ENCODE results near the gene SHOX.

Gene SHOX

GRCh38 chrX:627995-628394 lies 2.6 kb upstream of the SHOX start:
- no peak overlapping the region for H2AFZ ChIP-seq (ENCODE audit: low read depth, low read length)
- H3K4me1 ChIP-seq (ENCODE audit: insufficient read depth, low read length): no peaks in the 10 kb centered on the region
- H3K9me3 ChIP-seq (ENCODE audit: insufficient read depth, low read length, severe bottlenecking): no peaks in the 10 kb centered on the region
- no peaks in the 10 kb centered on the region for H4K20me1 ChIP-seq (ENCODE audit: insufficient read depth, low read length)
- no peak overlapping the region for H3K9ac ChIP-seq (ENCODE audit: low read depth, low read length)
- no peak for ATAC-seq (ENCODE audit: insufficient read depth, low read depth)
- no peaks in the 10 kb centered on the region for H3K27me3 ChIP-seq (ENCODE audit: insufficient read depth, low read length, poor library complexity)
- H3K36me3 ChIP-seq (ENCODE audit: insufficient read depth, low read length): no peaks in the 10 kb centered on the region
- H3K79me2 ChIP-seq (ENCODE audit: insufficient read depth, low read length): no peaks in the 10 kb centered on the region
- H3K4me2 ChIP-seq (ENCODE audit: insufficient read depth, low read length): no peak overlapping the region
- TF ChIP-seq CTCF (IDR thresholded peaks at IDR 0.05; ENCODE audit: borderline replicate concordance, extremely low read depth, low read length, poor library complexity, severe bottlenecking) (no peak), EZH2 (IDR thresholded peaks at IDR 0.05; ENCODE audit: borderline replicate concordance, low read depth, low read length, severe bottlenecking) (no peak)
- H3K4me3 ChIP-seq (ENCODE audit: low read depth in 1 of 2, low read length in 2 of 2): no peak overlapping the region
- no peak for DNase-seq
- H3K27ac ChIP-seq (ENCODE audit: low read length): no peak overlapping the region

- Histone ChIP-seq H3K9ac (ENCODE audit: low read depth, low read length) (no peak overlapping the region), H3K4me1 (ENCODE audit: insufficient read depth, low read length) (no peaks in the 10 kb centered on the region), H3K27ac (ENCODE audit: low read length) (no peak overlapping the region), H3K27me3 (ENCODE audit: insufficient read depth, low read length, poor library complexity) (no peaks in the 10 kb centered on the region), H2AFZ (ENCODE audit: low read depth, low read length) (no peak overlapping the region), H3K4me2 (ENCODE audit: insufficient read depth, low read length) (no peak overlapping the region), H3K36me3 (ENCODE audit: insufficient read depth, low read length) (no peaks in the 10 kb centered on the region), H4K20me1 (ENCODE audit: insufficient read depth, low read length) (no peaks in the 10 kb centered on the region), H3K4me3 (ENCODE audit: low read depth in 1 of 2, low read length in 2 of 2) (no peak overlapping the region), H3K79me2 (ENCODE audit: insufficient read depth, low read length) (no peaks in the 10 kb centered on the region), H3K9me3 (ENCODE audit: insufficient read depth, low read length, severe bottlenecking) (no peaks in the 10 kb centered on the region)
- no peak for DNase-seq
- TF ChIP-seq CTCF (IDR thresholded peaks at IDR 0.05; ENCODE audit: borderline replicate concordance, extremely low read depth, low read length, poor library complexity, severe bottlenecking) (no peak), EZH2 (IDR thresholded peaks at IDR 0.05; ENCODE audit: borderline replicate concordance, low read depth, low read length, severe bottlenecking) (no peak)
- no peak for ATAC-seq (ENCODE audit: insufficient read depth, low read depth)
These were observed 1.2 kb upstream of the SHOX start for GRCh38 chrX:629230-630006.

GRCh38 chrX:630007-630611 lies 482 bp upstream of the SHOX start:
- ATAC-seq (ENCODE audit: insufficient read depth, low read depth) (no peak), DNase-seq (no peak)
- Histone ChIP-seq H3K4me3 (ENCODE audit: low read depth in 1 of 2, low read length in 2 of 2) (no peak overlapping the region), H4K20me1 (ENCODE audit: insufficient read depth, low read length) (no peaks in the 10 kb centered on the region), H3K79me2 (ENCODE audit: insufficient read depth, low read length) (no peaks in the 10 kb centered on the region), H3K9ac (ENCODE audit: low read depth, low read length) (no peak overlapping the region), H3K27me3 (ENCODE audit: insufficient read depth, low read length, poor library complexity) (no peaks in the 10 kb centered on the region), H3K27ac (ENCODE audit: low read length) (no peak overlapping the region), H3K9me3 (ENCODE audit: insufficient read depth, low read length, severe bottlenecking) (no peaks in the 10 kb centered on the region), H3K36me3 (ENCODE audit: insufficient read depth, low read length) (no peaks in the 10 kb centered on the region), H2AFZ (ENCODE audit: low read depth, low read length) (no peak overlapping the region), H3K4me2 (ENCODE audit: insufficient read depth, low read length) (no peak overlapping the region), H3K4me1 (ENCODE audit: insufficient read depth, low read length) (no peaks in the 10 kb centered on the region)
- TF ChIP-seq CTCF (IDR thresholded peaks at IDR 0.05; ENCODE audit: borderline replicate concordance, extremely low read depth, low read length, poor library complexity, severe bottlenecking) (no peak), EZH2 (IDR thresholded peaks at IDR 0.05; ENCODE audit: borderline replicate concordance, low read depth, low read length, severe bottlenecking) (no peak)
